ENCODE measurements around the gene NAB2.
A peak's percentile ranks its signal among the peaks of the same experiment; 100 is the strongest.

NAB2 gene

DNA sequence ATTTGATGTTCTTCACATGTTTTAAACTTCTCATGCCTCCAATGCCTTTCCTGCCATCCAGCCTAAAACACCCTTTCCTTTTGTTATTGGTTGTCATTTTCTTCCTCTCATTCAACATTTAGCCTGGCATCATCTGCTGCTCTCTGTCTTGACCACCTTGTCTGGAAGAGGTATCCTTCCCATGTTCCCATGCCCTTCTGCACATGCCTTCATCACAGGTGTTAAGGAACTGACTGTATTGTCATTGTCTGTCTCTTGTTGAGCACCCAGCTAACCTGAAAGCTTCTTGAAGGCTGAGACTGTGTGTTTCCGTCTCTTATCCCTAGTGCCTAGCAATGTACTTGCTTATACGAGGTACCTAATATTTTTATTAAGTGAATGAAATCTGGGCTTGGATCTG lies 34.9 kb downstream of the NAB2 start:
- TF ChIP-seq TEAD4 (IDR thresholded peaks at IDR 0.05) (no peak), EP300 (IDR thresholded peaks at IDR 0.05; ENCODE audit: borderline replicate concordance) (no peak), CEBPB (IDR thresholded peaks at IDR 0.05) (no peak), RAD21 (IDR thresholded peaks at IDR 0.05; ENCODE audit: low read depth) (no peak), FOXM1 (IDR thresholded peaks at IDR 0.05; ENCODE audit: borderline replicate concordance, low read depth) (no peak), CREB1 (IDR thresholded peaks at IDR 0.05; ENCODE audit: low read depth) (no peak), YY1 (IDR thresholded peaks at IDR 0.05; ENCODE audit: low read depth) (no peak), TAF1 (IDR thresholded peaks at IDR 0.05; ENCODE audit: low read depth) (no peak)
- TF ChIP-seq, protein P1, sequence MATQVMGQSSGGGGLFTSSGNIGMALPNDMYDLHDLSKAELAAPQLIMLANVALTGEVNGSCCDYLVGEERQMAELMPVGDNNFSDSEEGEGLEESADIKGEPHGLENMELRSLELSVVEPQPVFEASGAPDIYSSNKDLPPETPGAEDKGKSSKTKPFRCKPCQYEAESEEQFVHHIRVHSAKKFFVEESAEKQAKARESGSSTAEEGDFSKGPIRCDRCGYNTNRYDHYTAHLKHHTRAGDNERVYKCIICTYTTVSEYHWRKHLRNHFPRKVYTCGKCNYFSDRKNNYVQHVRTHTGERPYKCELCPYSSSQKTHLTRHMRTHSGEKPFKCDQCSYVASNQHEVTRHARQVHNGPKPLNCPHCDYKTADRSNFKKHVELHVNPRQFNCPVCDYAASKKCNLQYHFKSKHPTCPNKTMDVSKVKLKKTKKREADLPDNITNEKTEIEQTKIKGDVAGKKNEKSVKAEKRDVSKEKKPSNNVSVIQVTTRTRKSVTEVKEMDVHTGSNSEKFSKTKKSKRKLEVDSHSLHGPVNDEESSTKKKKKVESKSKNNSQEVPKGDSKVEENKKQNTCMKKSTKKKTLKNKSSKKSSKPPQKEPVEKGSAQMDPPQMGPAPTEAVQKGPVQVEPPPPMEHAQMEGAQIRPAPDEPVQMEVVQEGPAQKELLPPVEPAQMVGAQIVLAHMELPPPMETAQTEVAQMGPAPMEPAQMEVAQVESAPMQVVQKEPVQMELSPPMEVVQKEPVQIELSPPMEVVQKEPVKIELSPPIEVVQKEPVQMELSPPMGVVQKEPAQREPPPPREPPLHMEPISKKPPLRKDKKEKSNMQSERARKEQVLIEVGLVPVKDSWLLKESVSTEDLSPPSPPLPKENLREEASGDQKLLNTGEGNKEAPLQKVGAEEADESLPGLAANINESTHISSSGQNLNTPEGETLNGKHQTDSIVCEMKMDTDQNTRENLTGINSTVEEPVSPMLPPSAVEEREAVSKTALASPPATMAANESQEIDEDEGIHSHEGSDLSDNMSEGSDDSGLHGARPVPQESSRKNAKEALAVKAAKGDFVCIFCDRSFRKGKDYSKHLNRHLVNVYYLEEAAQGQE (IDR thresholded peaks at IDR 0.05; ENCODE audit: low read depth) = no peak

DNA sequence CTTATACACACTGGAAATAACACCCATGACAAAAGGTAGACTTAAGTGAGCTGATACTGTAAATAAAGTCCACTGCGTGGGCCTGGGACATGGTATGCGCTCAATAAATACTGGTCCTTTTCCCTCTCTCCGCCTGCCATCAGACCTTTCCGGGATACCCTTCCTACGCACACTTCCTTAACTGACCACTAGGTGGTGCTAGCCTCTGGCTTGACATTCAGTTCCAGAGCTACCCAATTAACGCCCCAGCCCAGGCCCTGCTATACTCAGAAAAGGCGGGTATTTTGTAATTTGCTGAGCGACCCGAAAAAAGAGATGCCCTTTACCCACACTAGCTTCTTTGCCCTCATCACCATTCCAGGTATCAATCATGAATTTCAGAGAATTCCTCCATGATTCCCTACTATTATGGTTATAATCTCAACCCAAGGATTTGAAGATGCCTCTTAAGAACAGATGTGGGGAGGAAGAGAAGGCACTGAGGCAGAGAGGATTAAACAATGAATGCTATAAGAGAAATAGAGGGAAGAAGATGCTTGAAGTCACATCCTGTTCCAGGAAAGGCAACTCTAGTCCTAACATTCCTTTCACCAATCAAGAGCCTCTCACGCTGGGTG lies 35.5 kb downstream of the NAB2 start:
- TF ChIP-seq RAD21 (IDR thresholded peaks at IDR 0.05; ENCODE audit: low read depth) (peak; percentile 91), EGR1 (IDR thresholded peaks at IDR 0.05) (no peak)

DNA sequence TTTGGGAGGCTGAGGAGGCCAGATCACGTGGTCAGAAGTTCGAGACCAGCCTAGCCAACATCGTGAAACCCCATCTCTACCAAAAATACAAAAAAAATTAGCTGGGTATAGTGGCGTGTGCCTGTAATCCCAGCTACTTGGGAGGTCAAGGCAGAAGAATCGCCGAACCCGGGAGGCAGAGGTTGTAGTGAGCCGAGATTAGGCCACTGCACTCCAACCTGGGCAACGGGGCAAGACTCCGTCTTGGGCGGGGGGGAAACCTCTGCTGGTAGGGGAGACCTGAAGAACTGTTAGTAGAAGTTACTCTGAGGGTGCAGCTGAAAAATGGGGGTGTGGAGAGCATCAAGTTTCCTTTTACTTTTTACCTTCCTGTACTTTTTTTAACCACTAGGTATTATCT lies 37.1 kb downstream of the NAB2 start:
- TF ChIP-seq CEBPB (IDR thresholded peaks at IDR 0.05) (no peak), TCF12 (IDR thresholded peaks at IDR 0.05; ENCODE audit: low read depth) (no peak), CREB1 (IDR thresholded peaks at IDR 0.05; ENCODE audit: low read depth) (no peak), EP300 (IDR thresholded peaks at IDR 0.05; ENCODE audit: borderline replicate concordance) (no peak), TEAD4 (IDR thresholded peaks at IDR 0.05) (no peak), YY1 (IDR thresholded peaks at IDR 0.05; ENCODE audit: low read depth) (no peak), NFIC (IDR thresholded peaks at IDR 0.05) (no peak), ZBTB7A (IDR thresholded peaks at IDR 0.05; ENCODE audit: low read depth) (no peak), RAD21 (IDR thresholded peaks at IDR 0.05; ENCODE audit: low read depth) (no peak), FOXM1 (IDR thresholded peaks at IDR 0.05; ENCODE audit: borderline replicate concordance, low read depth) (no peak), TAF1 (IDR thresholded peaks at IDR 0.05; ENCODE audit: low read depth) (no peak)
- TF ChIP-seq, protein P2, sequence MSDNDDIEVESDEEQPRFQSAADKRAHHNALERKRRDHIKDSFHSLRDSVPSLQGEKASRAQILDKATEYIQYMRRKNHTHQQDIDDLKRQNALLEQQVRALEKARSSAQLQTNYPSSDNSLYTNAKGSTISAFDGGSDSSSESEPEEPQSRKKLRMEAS (IDR thresholded peaks at IDR 0.05) = no peak
- TF ChIP-seq, protein P1 (IDR thresholded peaks at IDR 0.05; ENCODE audit: low read depth) = no peak
- TF ChIP-seq, protein P3, sequence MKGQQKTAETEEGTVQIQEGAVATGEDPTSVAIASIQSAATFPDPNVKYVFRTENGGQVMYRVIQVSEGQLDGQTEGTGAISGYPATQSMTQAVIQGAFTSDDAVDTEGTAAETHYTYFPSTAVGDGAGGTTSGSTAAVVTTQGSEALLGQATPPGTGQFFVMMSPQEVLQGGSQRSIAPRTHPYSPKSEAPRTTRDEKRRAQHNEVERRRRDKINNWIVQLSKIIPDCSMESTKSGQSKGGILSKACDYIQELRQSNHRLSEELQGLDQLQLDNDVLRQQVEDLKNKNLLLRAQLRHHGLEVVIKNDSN (IDR thresholded peaks at IDR 0.05) = no peak

DNA sequence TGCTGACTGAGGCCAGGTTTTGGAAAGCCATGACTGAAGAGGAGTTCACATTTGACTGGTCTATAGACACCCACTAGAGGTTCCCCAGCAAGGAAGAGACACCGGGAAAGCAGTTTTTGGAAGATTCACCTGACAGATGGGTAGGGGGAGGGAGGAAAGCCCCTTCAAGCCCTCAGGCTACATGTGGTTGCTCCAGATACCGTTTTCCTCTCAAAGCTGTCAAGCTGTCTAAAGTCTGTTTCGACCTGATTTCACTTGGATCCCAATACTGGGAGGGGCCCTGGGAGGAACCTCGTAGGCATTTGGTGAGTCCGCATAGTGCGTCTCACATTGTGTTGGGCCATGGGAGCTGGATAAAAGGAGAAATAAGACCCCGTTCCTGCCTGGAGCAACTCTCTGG lies 37.6 kb downstream of the NAB2 start:
- no peak for TF ChIP-seq FOXM1 (IDR thresholded peaks at IDR 0.05; ENCODE audit: borderline replicate concordance, low read depth)
- TF ChIP-seq CREB1 (IDR thresholded peaks at IDR 0.05; ENCODE audit: low read depth) = no peak
- TF ChIP-seq RAD21 (IDR thresholded peaks at IDR 0.05; ENCODE audit: low read depth) = no peak
- no peak for TF ChIP-seq NFIC (IDR thresholded peaks at IDR 0.05)
- TF ChIP-seq, protein P3 (IDR thresholded peaks at IDR 0.05) = no peak
- no peak for TF ChIP-seq ZBTB7A (IDR thresholded peaks at IDR 0.05; ENCODE audit: low read depth)
- TF ChIP-seq EP300 (IDR thresholded peaks at IDR 0.05; ENCODE audit: borderline replicate concordance) = no peak
- TF ChIP-seq, protein P1 (IDR thresholded peaks at IDR 0.05; ENCODE audit: low read depth) = no peak
- TF ChIP-seq CEBPB (IDR thresholded peaks at IDR 0.05) = no peak
- TF ChIP-seq TAF1 (IDR thresholded peaks at IDR 0.05; ENCODE audit: low read depth) = no peak
- no peak for TF ChIP-seq TEAD4 (IDR thresholded peaks at IDR 0.05)
- no peak for TF ChIP-seq EGR1 (IDR thresholded peaks at IDR 0.05)
- no peak for TF ChIP-seq YY1 (IDR thresholded peaks at IDR 0.05; ENCODE audit: low read depth)
- TF ChIP-seq, protein P2 (IDR thresholded peaks at IDR 0.05) = no peak
- TF ChIP-seq TCF12 (IDR thresholded peaks at IDR 0.05; ENCODE audit: low read depth) = no peak

Data from Ishikawa (cell line).